SK-N-SH (cell line): ENCODE results near the gene POU2F1. TPM values are rescaled to one million over a fixed set of nuclear protein-coding genes. Genes with fewer than 3 reads are reported as not detected.

Experiments
- CTCF ChIA-PET: fragments of 300-600, 350-600 bp; formaldehyde crosslinking; extraction: SDS; loops from one replicate; lab custom pipeline; 2021; lab: Yijun Ruan, JAX
- POLR2A ChIA-PET: fragments of 350-600 bp; sonication (Branson Sonifier 250); formaldehyde crosslinking; extraction: SDS; loops from one replicate; lab custom pipeline; 2020; ENCODE audit warnings: antibody characterized with exemption, inconsistent platforms; lab: Yijun Ruan, JAX
- DNase-seq: peaks from one replicate; pipeline ENCODE4 v3.0.0; 2012
- H2AFZ ChIP-seq: fragments of 200-600 bp; sonication (generic); 2 replicates; pipeline ENCODE4 v1.8.1; 2016; ENCODE audit warnings: antibody characterized with exemption, mild to moderate bottlenecking, low read depth
- H3F3A ChIP-seq: fragments of 200-600 bp; sonication (generic); replicated peaks from 2 replicates; pipeline ENCODE3; 2016; ENCODE audit warnings: antibody characterized with exemption, mild to moderate bottlenecking; ENCODE audit not compliant: insufficient read depth
- H3K27ac ChIP-seq, 2 experiments: fragments of 200-500 bp in 1 of 2; fragments of 200-600 bp in 1 of 2; sonication (Bioruptor generic) in 1 of 2; sonication (generic), shearing (Covaris generic) in 1 of 2; 2 replicates each; pipeline versions ENCODE4 v1.5.1 to v1.6.1; 2014 to 2016; ENCODE audit warnings: low read depth in 2 of 2, inconsistent platforms in 1 of 2, low read length in 1 of 2, mild to moderate bottlenecking in 1 of 2, mixed read lengths in 1 of 2
- H3K27me3 ChIP-seq: fragments of 200-600 bp; sonication (generic), shearing (Covaris generic); 2 replicates; pipeline ENCODE4 v1.6.1; 2016; ENCODE audit warnings: mixed run types; ENCODE audit not compliant: insufficient read depth
- H3K36me3 ChIP-seq, 2 experiments: fragments of 200-500 bp in 1 of 2; fragments of 200-600 bp in 1 of 2; sonication (Bioruptor generic) in 1 of 2; sonication (generic) in 1 of 2; replicated peaks in 1 of 2; 2 replicates each; pipeline versions ENCODE3 to v1.5.1; 2014 to 2016; ENCODE audit warnings: low read length in 1 of 2, mild to moderate bottlenecking in 1 of 2; ENCODE audit not compliant: insufficient read depth in 2 of 2, control insufficient read depth in 1 of 2
- H3K4me1 ChIP-seq, 2 experiments: fragments of 200-500 bp in 1 of 2; fragments of 200-600 bp in 1 of 2; sonication (Bioruptor generic) in 1 of 2; sonication (generic), shearing (Covaris generic) in 1 of 2; 2 replicates each; pipeline versions ENCODE4 v1.5.1 to v1.6.1; 2014 to 2016; ENCODE audit warnings: low read depth in 1 of 2, low read length in 1 of 2, mixed run types in 1 of 2; ENCODE audit not compliant: insufficient read depth in 2 of 2, control insufficient read depth in 1 of 2
- H3K4me2 ChIP-seq: fragments of 200-600 bp; sonication (generic), shearing (Covaris generic); 2 replicates; pipeline ENCODE4 v1.6.1; 2017; ENCODE audit warnings: mixed run types
- H3K4me3 ChIP-seq, 2 experiments: fragments of 200-500 bp in 1 of 2; fragments of 200-600 bp in 1 of 2; sonication (Bioruptor generic) in 1 of 2; sonication (generic), shearing (Covaris generic) in 1 of 2; 2 replicates each; pipeline versions ENCODE4 v1.5.1 to v1.8.1; 2014 to 2016; ENCODE audit warnings: low read depth in 2 of 2, inconsistent platforms in 1 of 2, low read length in 1 of 2, mild to moderate bottlenecking in 1 of 2, mixed read lengths in 1 of 2, moderate library complexity in 1 of 2
- H3K79me2 ChIP-seq: fragments of 200-600 bp; sonication (generic); 2 replicates; pipeline ENCODE4 v1.8.1; 2017; ENCODE audit warnings: mild to moderate bottlenecking; ENCODE audit not compliant: insufficient read depth
- H3K9ac ChIP-seq: fragments of 200-600 bp; sonication (generic); 2 replicates; pipeline ENCODE4 v1.6.1; 2017; ENCODE audit warnings: mixed run types
- H3K9me2 ChIP-seq: fragments of 200-600 bp; sonication (generic); 2 replicates; pipeline ENCODE4 v1.6.1; 2017; ENCODE audit warnings: mixed run types
- H3K9me3 ChIP-seq: fragments of 200-600 bp; sonication (generic); 2 replicates; pipeline ENCODE4 v1.6.1; 2017; ENCODE audit warnings: mixed run types, mild to moderate bottlenecking, moderate library complexity
- H4K20me1 ChIP-seq: fragments of 200-600 bp; sonication (generic); 2 replicates; pipeline ENCODE4 v1.6.1; 2017; ENCODE audit warnings: mild to moderate bottlenecking, mixed run types; ENCODE audit not compliant: insufficient read depth
- CHD2 ChIP-seq: fragments of 150-350 bp; IDR thresholded peaks from 2 replicates; pipeline ENCODE4 v1.6.1; 2018; ENCODE audit warnings: low read length; ENCODE audit not compliant: partially characterized antibody
- EP300 ChIP-seq, 2 experiments: IDR thresholded peaks; 2 replicates each; pipeline versions ENCODE4 v1.4.0 to v1.6.1; 2012; ENCODE audit warnings: borderline replicate concordance in 1 of 2, low read depth in 1 of 2, low read length in 1 of 2
- FOSL2 ChIP-seq: IDR thresholded peaks from 2 replicates; pipeline ENCODE4 v1.4.0; 2012; ENCODE audit warnings: low read depth, mild to moderate bottlenecking, moderate library complexity, borderline replicate concordance
- FOXM1 ChIP-seq: IDR thresholded peaks from 2 replicates; pipeline ENCODE4 v1.4.0; 2012; ENCODE audit warnings: low read depth, mild to moderate bottlenecking
- GATA2 ChIP-seq: sonication (generic); formaldehyde crosslinking; IDR thresholded peaks from 2 replicates; pipeline ENCODE4 v1.5.0; 2020; ENCODE audit warnings: mild to moderate bottlenecking, missing genetic modification reagents
- JUND ChIP-seq: IDR thresholded peaks from 2 replicates; pipeline ENCODE4 v1.4.0; 2012
- MEF2A ChIP-seq: IDR thresholded peaks from 2 replicates; pipeline ENCODE4 v1.4.0; 2012; ENCODE audit warnings: low read depth, borderline replicate concordance
- MXI1 ChIP-seq: IDR thresholded peaks from 2 replicates; pipeline ENCODE4 v1.6.1; 2012; ENCODE audit warnings: mild to moderate bottlenecking, low read depth, low read length, improper control_type of control experiment
- NFIC ChIP-seq: IDR thresholded peaks from 2 replicates; pipeline ENCODE4 v1.4.0; 2012; ENCODE audit warnings: borderline replicate concordance
- NRF1 ChIP-seq: IDR thresholded peaks from 2 replicates; pipeline ENCODE4 v1.6.1; 2012; ENCODE audit warnings: low read depth, mild to moderate bottlenecking, low read length
- PBX3 ChIP-seq: IDR thresholded peaks from 2 replicates; pipeline ENCODE4; 2012
- POLR2AphosphoS5 ChIP-seq: IDR thresholded peaks from 2 replicates; pipeline ENCODE4 v1.6.1; 2012; ENCODE audit warnings: low read depth, low read length
- RAD21 ChIP-seq: IDR thresholded peaks from 2 replicates; pipeline ENCODE4 v1.6.1; 2012; ENCODE audit warnings: mild to moderate bottlenecking, low read length
- REST ChIP-seq: IDR thresholded peaks from 2 replicates; pipeline ENCODE4 v1.6.1; 2012; ENCODE audit warnings: mild to moderate bottlenecking, low read depth, low read length, moderate library complexity
- RFX5 ChIP-seq: IDR thresholded peaks from 2 replicates; pipeline ENCODE4 v1.6.1; 2012; ENCODE audit warnings: mild to moderate bottlenecking, improper control_type of control experiment, low read length
- RXRA ChIP-seq: IDR thresholded peaks from 2 replicates; pipeline ENCODE4 v1.4.0; 2012; ENCODE audit warnings: low read depth, mild to moderate bottlenecking, borderline replicate concordance
- SIN3A ChIP-seq: IDR thresholded peaks from 2 replicates; pipeline ENCODE4 v1.6.1; 2012; ENCODE audit warnings: low read depth, mild to moderate bottlenecking, low read length, moderate library complexity, borderline replicate concordance
- TCF12 ChIP-seq: IDR thresholded peaks from 2 replicates; pipeline ENCODE4 v1.4.0; 2012
- TEAD4 ChIP-seq: IDR thresholded peaks from 2 replicates; pipeline ENCODE4 v1.4.0; 2012; ENCODE audit warnings: mild to moderate bottlenecking, borderline replicate concordance; ENCODE audit not compliant: insufficient read depth
- ZBTB33 ChIP-seq: IDR thresholded peaks from 2 replicates; pipeline ENCODE4 v1.4.0; 2012; ENCODE audit warnings: low read depth, borderline replicate concordance
- WGBS: methylation state at CpG from one replicate; pipeline ENCODE4 v1.1.6; 2017; ENCODE audit warnings: low lambda C conversion rate; 5-methylcytosine and 5-hydroxymethylcytosine counted together
- polyA plus RNA-seq, 3 experiments: library from polyadenylated mRNA; depleted of rRNA; stranded (reverse); fragments of >200 nt; gene quantifications; 2 replicates each; pipeline ENCODE4 v1.2.3, GENCODE V29; 2012

POU2F1 gene
- polyA plus RNA-seq, 1 of the 3 experiments (the other 2 are of a cell fraction): 1.2 TPM

- no peaks in the 10 kb centered on the region for H3K9me3 ChIP-seq
- H3K4me1 ChIP-seq: peaks cover 0 to 7% of the 10 kb centered on the region in 2 experiments; a peak in 1 of 4 replicates
- 79% methylated on average over 3 of the region's 3 CpGs for whole genome bisulfite sequencing
- H3K9me2 ChIP-seq: no peaks in the 10 kb centered on the region
- H3K4me2 ChIP-seq: no peak overlapping the region
- no peaks in the 10 kb centered on the region for H3K36me3 ChIP-seq
- H3K79me2 ChIP-seq: peaks cover 23% of the 10 kb centered on the region
- no peak overlapping the region for H3K4me3 ChIP-seq
- H2AFZ ChIP-seq: no peak overlapping the region
- DNase-seq: no peak
- ChIA-PET POLR2A (no interaction called here), CTCF (interaction anchor here (0.9 to 2.6 kb wide), 3 partner anchors 23 to 381 kb away, joined by 3 to 10 read pairs (median 3); no protein-coding TSS in a partner anchor)
- H3F3A ChIP-seq: no peaks in the 10 kb centered on the region
- no peaks in the 10 kb centered on the region for H3K27me3 ChIP-seq
- H3K27ac ChIP-seq: peak overlapping the region in 1 of 2 experiments; percentile 5; a peak in 2 of 4 replicates
- H3K9ac ChIP-seq: no peak overlapping the region
- TF ChIP-seq REST: no peak
- no peak for TF ChIP-seq MEF2A
- TF ChIP-seq JUND: no peak
- no peak for TF ChIP-seq FOXM1
- TF ChIP-seq CHD2: no peak
- TF ChIP-seq NFIC: no peak
- TF ChIP-seq POLR2AphosphoS5: no peak
- no peak for TF ChIP-seq SIN3A
- TF ChIP-seq TEAD4: no peak
- TF ChIP-seq RXRA: no peak
- no peak for TF ChIP-seq NRF1
- TF ChIP-seq RAD21: no peak
- TF ChIP-seq RFX5: no peak
- no peak for TF ChIP-seq FOSL2
- no peak for TF ChIP-seq ZBTB33
- no peak for TF ChIP-seq TCF12
- TF ChIP-seq PBX3: no peak
- TF ChIP-seq MXI1: no peak
- TF ChIP-seq EP300 (IDR thresholded peaks at IDR 0.05; ENCODE audit: borderline replicate concordance in 1 of 2, low read depth in 1 of 2, low read length in 1 of 2): no peak
- no peak for TF ChIP-seq GATA2 (CRISPR knock-in tag)
- peaks cover 5% of the 10 kb centered on the region; the same call in 1 of the 2 replicates for H4K20me1 ChIP-seq
Measured at GRCh38 chr1:167291539-167292185, 71.0 kb downstream of the POU2F1 start.
